HG03460 (cell line): ENCODE measurements around the gene NPEPL1.
"Not testable (repeated sequence)": the region's sequence is repeated elsewhere in the genome, so short reads cannot be mapped to it uniquely, and the experiment has no call there.

Source experiments
- ATAC-seq: cut with Tn5 transposase; IDR thresholded peaks from one replicate; pipeline ENCODE4 v1.9.1; 2021; ENCODE audit not compliant: unreplicated experiment

NPEPL1 gene

GRCh38 chr20:58712806-58713731 is 20.5 kb downstream of the NPEPL1 start:
- no peak for ATAC-seq

GRCh38 chr20:58713801-58714339 is 21.3 kb downstream of the NPEPL1 start:
- no peak for ATAC-seq

GRCh38 chr20:58714340-58714922 is 21.8 kb downstream of the NPEPL1 start:
- no peak for ATAC-seq

GRCh38 chr20:58714923-58715351 is 22.3 kb downstream of the NPEPL1 start:
- ATAC-seq = no peak

GRCh38 chr20:58715391-58715800 is 22.8 kb downstream of the NPEPL1 start:
- no peak for ATAC-seq

- ATAC-seq = no peak
Observed at GRCh38 chr20:58715801-58716475, 23.3 kb downstream of the NPEPL1 start.

- no peak for ATAC-seq
Observed at GRCh38 chr20:58716476-58717277, 24.1 kb downstream of the NPEPL1 start.

- ATAC-seq = no peak
Observed at GRCh38 chr20:58717278-58718091, 24.9 kb downstream of the NPEPL1 start.

- no peak for ATAC-seq
Observed at GRCh38 chr20:58718121-58718563, 25.5 kb downstream of the NPEPL1 start.

GRCh38 chr20:58718729-58719128 is 26.1 kb downstream of the NPEPL1 start:
- ATAC-seq = no peak

- ATAC-seq = no peak
Observed at GRCh38 chr20:58719258-58719657, 26.7 kb downstream of the NPEPL1 start.

GRCh38 chr20:58719971-58720371 is 27.4 kb downstream of the NPEPL1 start:
- no peak for ATAC-seq

- ATAC-seq = no peak
Observed at GRCh38 chr20:58720890-58721289, 28.3 kb downstream of the NPEPL1 start.

- no peak for ATAC-seq
Observed at GRCh38 chr20:58721951-58722778, 29.6 kb downstream of the NPEPL1 start.

GRCh38 chr20:58722877-58723627 is 30.5 kb downstream of the NPEPL1 start:
- ATAC-seq = no peak

GRCh38 chr20:58723628-58723984 is 31.0 kb downstream of the NPEPL1 start:
- ATAC-seq = no peak

GRCh38 chr20:58726156-58726555 is 33.6 kb downstream of the NPEPL1 start:
- ATAC-seq = not testable (repeated sequence)

- ATAC-seq = no peak
Observed at GRCh38 chr20:58731192-58731591, 38.6 kb downstream of the NPEPL1 start.
